M059J (cell line): ENCODE measurements around the gene CACNG4. TPM values are rescaled to one million over a fixed set of nuclear protein-coding genes. Genes with fewer than 3 reads are reported as not detected.

ENCODE experiments used
- DNase-seq: peaks from one replicate; pipeline ENCODE4 v3.0.0-alpha.2; 2012; ENCODE audit warnings: low read depth
- total RNA-seq: library from RNA; depleted of rRNA; stranded (reverse); fragments of >200 nt; shearing (Covaris generic); gene quantifications from 2 replicates; pipeline ENCODE4 v1.2.3, GENCODE V29; 2014

The CACNG4 gene
- total RNA-seq, 1 experiment from 2014 or later = 5.5 TPM

- DNase-seq = peak; percentile 56
Observed at GRCh38 chr17:66944351-66945146, 20.0 kb upstream of the CACNG4 start.

GRCh38 chr17:66945147-66945835 is 19.2 kb upstream of the CACNG4 start:
- peak; percentile 88 for DNase-seq

- DNase-seq = no peak
Observed at GRCh38 chr17:66946251-66946650, 18.3 kb upstream of the CACNG4 start.

DNA sequence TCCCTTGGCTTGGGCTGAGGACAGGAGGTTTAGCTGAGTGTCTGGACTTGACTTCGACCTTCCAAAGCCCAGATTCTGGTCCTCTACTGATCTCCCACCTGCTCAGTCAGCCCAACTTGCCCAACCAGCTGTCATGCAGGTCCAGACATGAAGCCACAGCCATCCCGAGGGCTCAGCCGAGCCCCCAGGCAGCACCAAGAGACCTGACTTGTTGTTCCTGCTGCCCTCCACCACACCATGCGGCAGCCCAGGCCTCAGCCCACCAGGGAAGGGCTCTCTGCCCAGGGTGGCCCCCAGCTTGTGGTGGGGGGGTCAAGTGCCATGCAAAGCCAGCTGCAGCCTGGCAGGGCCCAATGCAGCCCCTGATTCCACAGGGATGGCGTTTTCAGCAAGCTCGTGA is 17.2 kb upstream of the CACNG4 start:
- DNase-seq = no peak

- peak; percentile 75 for DNase-seq
Observed at GRCh38 chr17:66948061-66948750, 16.3 kb upstream of the CACNG4 start.

DNA sequence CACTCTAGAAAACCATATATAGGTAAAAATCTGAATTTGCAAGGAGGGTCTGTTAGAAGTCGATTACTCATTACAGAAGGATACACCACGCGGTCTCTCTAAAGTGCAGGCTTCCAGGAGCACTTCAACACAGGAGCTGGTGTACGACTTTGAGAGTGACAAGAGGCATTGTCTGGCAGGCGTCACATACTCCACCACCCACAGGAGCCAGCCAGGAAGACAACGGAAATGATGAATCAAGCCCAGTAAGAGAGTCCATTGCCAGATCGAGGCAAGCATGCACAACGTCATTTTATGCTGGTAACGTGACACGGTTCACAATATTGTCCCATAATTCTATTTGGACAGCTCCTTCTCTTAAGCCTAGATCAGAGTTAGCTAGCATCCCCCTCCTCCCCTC is 15.0 kb upstream of the CACNG4 start:
- peak; percentile 85 for DNase-seq

DNA sequence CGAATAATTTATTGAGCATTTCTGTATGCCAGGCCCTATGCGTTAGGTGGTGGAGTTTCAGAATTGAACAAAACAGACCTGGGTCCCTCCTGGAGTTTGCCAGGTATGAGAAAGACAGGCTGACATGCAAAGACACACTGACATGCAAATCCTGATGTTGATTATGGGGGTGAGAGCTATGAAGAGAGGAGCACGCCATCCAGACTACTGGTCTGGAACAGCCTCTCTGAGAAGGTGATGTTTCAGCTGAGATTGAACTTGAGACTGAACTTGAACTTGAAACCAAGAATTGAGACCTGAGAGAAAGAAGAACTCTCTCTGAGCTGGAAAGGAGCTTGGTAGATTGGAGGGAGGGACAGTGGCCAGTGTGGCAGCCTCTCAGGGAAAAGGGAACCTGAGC is 14.2 kb upstream of the CACNG4 start:
- no peak for DNase-seq

- peak; percentile 49 for DNase-seq
Observed at GRCh38 chr17:66950886-66951604, 13.5 kb upstream of the CACNG4 start.

- DNase-seq = no peak
Observed at GRCh38 chr17:66951605-66951953, 12.9 kb upstream of the CACNG4 start.

GRCh38 chr17:66952031-66952524 is 12.4 kb upstream of the CACNG4 start:
- DNase-seq = peak; percentile 98

DNA sequence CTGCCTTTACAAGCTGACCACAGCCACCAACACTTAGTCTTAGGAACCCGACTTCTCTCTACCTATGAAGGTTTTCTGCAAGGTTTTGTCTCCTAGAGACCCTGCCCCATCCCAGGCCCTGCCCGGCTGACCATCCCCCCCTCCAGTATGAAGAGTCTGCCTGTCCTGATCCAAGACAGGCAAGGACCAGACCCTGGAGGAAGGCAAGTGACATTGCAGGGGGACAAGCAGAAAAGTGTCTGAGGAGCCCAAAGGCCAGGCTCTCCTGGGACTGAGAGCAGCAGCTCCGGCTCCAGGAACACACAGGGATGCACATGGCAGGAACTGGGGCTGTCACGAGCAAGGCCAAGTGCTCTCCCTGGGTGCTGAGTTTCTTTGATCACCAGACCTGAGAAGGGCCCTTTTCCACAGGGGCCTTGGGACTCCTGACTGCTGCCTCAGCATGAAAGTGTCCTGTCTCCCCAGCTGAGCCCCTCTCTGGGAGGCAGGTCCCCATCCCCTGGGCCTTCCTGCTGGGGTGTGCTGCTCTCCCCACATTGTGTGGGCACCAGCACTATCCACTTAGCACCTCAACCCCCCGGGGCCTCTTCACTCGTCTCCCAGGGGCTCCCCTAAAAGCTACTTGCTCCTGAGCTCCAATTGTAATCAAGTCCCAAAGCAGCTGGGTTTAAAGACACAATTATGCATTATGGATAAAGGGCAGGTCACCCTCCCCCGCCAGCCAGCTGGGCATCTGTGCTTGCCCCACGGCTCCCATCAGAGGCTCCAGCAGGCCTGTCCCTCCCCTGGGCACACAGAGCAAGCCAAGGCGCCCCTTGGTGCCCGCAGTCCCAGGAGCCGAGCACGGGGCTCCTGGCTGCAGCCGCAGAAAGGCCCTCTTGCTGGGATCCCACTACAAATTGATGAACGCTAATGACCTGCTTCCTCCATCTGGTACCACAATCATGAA is 11.6 kb upstream of the CACNG4 start:
- DNase-seq = no peak

DNA sequence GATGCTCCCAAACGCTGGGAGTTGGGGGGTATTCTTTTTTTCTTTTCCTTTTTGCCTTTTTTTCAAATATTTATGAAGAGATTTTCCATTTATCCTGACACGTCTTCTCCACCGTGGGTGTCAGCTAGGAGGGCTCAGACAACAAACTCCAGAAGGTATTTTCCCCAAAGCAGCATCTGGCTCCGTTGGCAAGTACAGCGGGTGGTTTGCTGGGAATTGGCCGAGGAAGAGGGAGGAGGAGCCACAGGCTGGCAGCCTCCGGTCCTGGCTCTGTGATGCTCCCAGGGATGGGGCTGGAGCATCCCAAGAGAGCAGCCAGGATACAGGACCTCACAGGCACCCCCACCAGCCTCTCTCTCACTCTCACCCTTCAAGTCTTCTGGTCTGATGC is 10.9 kb upstream of the CACNG4 start:
- no peak for DNase-seq

DNA sequence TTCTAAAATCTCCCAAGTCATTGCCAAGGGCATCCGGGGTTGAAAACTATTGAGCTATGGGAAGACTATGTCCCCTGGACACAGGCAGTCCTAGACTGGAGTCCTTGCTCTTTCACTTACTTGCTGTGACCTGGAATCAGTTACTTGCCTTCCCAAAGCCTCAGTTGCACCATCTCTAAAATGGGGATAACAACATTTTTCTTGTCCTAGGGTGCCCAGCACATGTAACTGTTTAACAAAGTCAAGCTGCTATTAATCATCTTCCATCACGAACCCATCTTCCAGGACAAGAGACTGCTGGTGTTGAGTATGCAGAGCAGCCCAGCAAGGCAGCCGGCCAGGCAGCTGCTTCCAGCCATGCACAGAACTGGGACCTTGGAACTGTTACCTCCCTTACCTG is 9.9 kb upstream of the CACNG4 start:
- DNase-seq = no peak

GRCh38 chr17:66955821-66956220 is 8.7 kb upstream of the CACNG4 start:
- DNase-seq = no peak

GRCh38 chr17:66956941-66957340 is 7.6 kb upstream of the CACNG4 start:
- no peak for DNase-seq

DNA sequence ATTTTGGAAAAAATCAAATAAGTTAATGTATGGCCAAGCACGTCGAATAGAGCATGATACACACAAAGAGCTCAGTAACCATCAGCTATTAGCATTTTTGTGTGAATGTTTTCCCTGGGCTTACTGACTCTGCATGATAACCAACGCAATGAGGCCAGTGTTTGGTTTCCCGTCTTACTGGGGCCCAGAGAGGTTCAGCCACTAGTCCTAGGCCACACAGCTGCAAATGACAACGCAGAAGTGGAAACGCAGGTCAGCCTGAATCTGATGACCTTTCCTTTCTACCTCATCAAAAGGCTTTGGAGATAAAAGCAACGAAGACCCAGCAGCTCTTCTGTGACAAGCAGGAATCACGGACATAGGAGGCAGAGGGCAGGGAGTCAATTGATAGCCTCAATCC is 7.2 kb upstream of the CACNG4 start:
- no peak for DNase-seq

DNA sequence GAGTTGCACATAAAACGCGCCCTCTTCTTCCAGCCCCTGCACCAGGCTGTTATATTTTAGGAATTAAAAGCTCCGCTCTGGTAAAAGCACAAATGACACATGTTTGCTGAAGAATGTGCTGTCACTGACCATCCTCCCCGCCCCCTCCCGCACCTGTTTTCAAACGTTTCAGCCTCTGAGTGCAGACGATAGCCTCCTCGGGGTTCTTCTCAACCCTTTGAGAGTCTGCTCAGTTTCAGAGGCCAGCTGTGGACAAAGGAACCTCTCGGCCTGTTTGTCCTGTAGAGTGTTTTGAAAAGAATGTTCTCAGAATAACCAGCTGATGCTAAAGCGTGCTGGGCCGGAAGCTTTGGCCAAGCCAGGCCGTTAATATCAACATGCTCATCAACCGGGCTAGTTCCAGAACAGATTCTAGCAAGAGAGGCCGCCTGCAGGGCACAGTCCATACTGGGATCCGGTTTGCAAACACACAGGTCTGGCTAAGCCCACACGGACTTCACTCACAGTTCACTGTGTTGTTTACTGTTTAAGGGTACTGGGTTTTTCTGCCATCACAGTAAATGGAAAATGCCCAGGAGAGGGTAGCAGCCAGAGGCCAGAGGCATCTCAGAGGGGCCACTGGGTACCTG is 6.4 kb upstream of the CACNG4 start:
- DNase-seq = no peak

DNA sequence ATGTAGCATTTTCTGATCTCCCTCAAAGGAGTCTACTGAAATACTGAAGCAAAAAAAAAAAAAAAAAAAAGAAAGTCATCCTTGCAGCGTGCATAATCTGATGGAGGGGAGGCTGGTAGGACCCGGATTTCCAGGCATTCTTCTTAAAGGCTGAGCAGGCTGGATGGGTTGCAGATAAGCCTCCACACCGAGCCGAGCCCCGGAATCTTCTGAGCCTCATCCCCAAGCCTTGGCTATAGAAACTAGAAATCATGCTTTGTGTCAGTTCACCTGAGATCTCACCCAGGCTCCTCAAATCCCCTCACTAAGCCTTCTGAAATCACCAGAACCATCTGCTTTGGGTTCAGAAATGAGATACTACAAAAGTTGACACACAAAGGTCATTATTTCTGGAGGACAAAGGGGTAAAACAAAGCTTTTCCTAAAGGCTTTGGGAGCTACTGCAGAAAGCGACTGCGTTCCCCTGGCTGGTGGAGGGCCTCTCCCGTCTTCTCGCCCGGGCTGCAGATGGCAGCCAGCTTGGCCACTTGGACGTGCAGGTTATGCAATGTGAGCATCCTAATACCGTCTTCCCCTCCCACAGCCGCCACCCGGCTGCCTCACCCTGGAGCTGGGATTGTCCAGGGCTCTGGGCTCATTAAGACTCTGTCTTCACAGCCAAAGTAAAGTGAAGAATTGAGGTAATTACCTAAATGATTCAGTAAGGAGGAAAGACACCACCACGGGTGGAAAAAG is 4.7 kb upstream of the CACNG4 start:
- no peak for DNase-seq

DNA sequence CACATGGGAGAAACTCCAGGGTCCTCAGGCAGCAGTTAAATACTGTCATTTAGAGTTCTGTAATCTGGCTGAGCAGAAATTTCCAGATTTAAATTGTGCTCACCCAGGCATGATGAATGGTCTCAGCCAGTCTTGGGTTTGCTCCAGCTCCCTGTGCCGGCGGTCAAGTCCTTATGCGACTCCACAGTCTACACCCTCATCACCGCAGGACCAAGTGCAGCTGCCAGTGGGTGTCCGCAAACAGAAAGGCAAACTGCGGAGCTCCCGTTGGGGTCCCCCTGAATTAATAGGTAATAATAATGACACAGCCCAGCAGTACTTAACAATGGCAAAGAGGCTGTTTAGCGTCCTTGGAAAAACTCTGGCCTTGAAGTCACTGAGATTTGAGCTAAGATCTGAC is 3.9 kb upstream of the CACNG4 start:
- no peak for DNase-seq

- DNase-seq = no peak
Observed at GRCh38 chr17:66963521-66963908, 992 bp upstream of the CACNG4 start.
